HFFc6 (cell line): ENCODE measurements around the gene PLA2G1B. TPM values are rescaled to one million over a fixed set of nuclear protein-coding genes. Genes with fewer than 3 reads are reported as not detected.

Source experiments
- DNase-seq: peaks from one replicate; pipeline ENCODE4 v3.0.0-alpha.2; 2018
- H3K27ac Mint-ChIP-seq: 2 replicates; pipeline ENCODE4 v1.8.0; 2020; ENCODE audit warnings: mild to moderate bottlenecking, mixed read lengths
- H3K27me3 Mint-ChIP-seq: 2 replicates; pipeline ENCODE4 v1.8.0; 2021; ENCODE audit warnings: mild to moderate bottlenecking, moderate library complexity, mixed read lengths; ENCODE audit not compliant: insufficient read depth
- H3K36me3 Mint-ChIP-seq: 2 replicates; pipeline ENCODE4 v1.8.0; 2021; ENCODE audit warnings: low read depth, mixed read lengths
- H3K4me1 Mint-ChIP-seq: 2 replicates; pipeline ENCODE4 v1.8.0; 2020; ENCODE audit warnings: low read depth, mixed read lengths
- H3K4me3 Mint-ChIP-seq: 2 replicates; pipeline ENCODE4 v1.8.0; 2020; ENCODE audit warnings: mild to moderate bottlenecking, moderate library complexity, mixed read lengths
- H3K9me3 Mint-ChIP-seq: 2 replicates; pipeline ENCODE4 v1.8.0; 2020; ENCODE audit warnings: mild to moderate bottlenecking, mixed read lengths
- CTCF ChIP-seq: fragments of 200-600 bp; sonication (generic); IDR thresholded peaks from 2 replicates; pipeline ENCODE4 v1.5.0; 2021; ENCODE audit warnings: antibody characterized with exemption, mild to moderate bottlenecking
- total RNA-seq, 6 experiments: library from RNA; stranded (reverse); fragmentation: NEBNext Ultra II Directional; extraction: Animal tissue kit (Norgen Biotek cat#: 25700); gene quantifications; 2 replicates in 1 of 6; 3 replicates in 5 of 6; pipeline ENCODE4 v1.2.3, GENCODE V29; 2021

PLA2G1B gene
- total RNA-seq, 6 experiments from 2014 or later: not detected

- Mint-ChIP-seq H3K4me1 (peaks cover 6% of the 10 kb centered on the region), H3K27me3 (no peaks in the 10 kb centered on the region), H3K4me3 (peak within 1 kb of the TSS; percentile 91), H3K27ac (peak within 1 kb of the TSS; percentile 75), H3K36me3 (no peaks in the 10 kb centered on the region), H3K9me3 (no peaks in the 10 kb centered on the region)
- peak; percentile 86 for DNase-seq
- peak; percentile 88 for TF ChIP-seq CTCF
Observed at GRCh38 chr12:120301962-120302815, 25.4 kb downstream of the PLA2G1B start, which contains the start of gene SIRT4. TSS of gene SIRT4 (plus strand) at chr12:120302321. CDS start at chr12:120303562, 1,241 bp downstream.

- H3K27me3 Mint-ChIP-seq: peaks cover 6% of the 10 kb centered on the region
Observed at GRCh38 chr12:120292661-120293531, 34.7 kb downstream of the PLA2G1B start, which contains the start of gene RNU4-1. TSS of gene RNU4-1 (minus strand) at chr12:120293237.

GRCh38 chr12:120292411-120292660, 35.2 kb downstream of the PLA2G1B start:
- TF ChIP-seq CTCF: no peak
- no peak for DNase-seq
- H3K27me3 Mint-ChIP-seq: peaks cover 6% of the 10 kb centered on the region

More at GRCh38 chr12:120292661-120293531, 34.7 kb downstream of the PLA2G1B start, which contains the start of gene RNU4-1:
- no peak within 1 kb of the TSS for H3K4me3 Mint-ChIP-seq
- no peak for TF ChIP-seq CTCF
- no peak within 1 kb of the TSS for H3K27ac Mint-ChIP-seq
- H3K4me1 Mint-ChIP-seq: no peaks in the 10 kb centered on the region; the same call in none of the 2 replicates
- H3K9me3 Mint-ChIP-seq: no peaks in the 10 kb centered on the region
- DNase-seq: peak; percentile 98
- no peaks in the 10 kb centered on the region for H3K36me3 Mint-ChIP-seq

GRCh38 chr12:120290609-120291305, 36.8 kb downstream of the PLA2G1B start:
- Mint-ChIP-seq H3K27me3 (peaks cover 6% of the 10 kb centered on the region), H3K4me3 (no peak overlapping the region), H3K36me3 (no peaks in the 10 kb centered on the region), H3K27ac (no peak overlapping the region), H3K4me1 (peaks cover 13% of the 10 kb centered on the region), H3K9me3 (no peaks in the 10 kb centered on the region)
- no peak for TF ChIP-seq CTCF
- no peak for DNase-seq

More at GRCh38 chr12:120292411-120292660, 35.2 kb downstream of the PLA2G1B start:
- Mint-ChIP-seq H3K4me3 (no peak overlapping the region), H3K27ac (no peak overlapping the region), H3K9me3 (no peaks in the 10 kb centered on the region), H3K4me1 (no peaks in the 10 kb centered on the region; the same call in none of the 2 replicates), H3K36me3 (no peaks in the 10 kb centered on the region)

- no peak overlapping the region for H3K27ac Mint-ChIP-seq
- peaks cover 13% of the 10 kb centered on the region for H3K4me1 Mint-ChIP-seq
- peaks cover 6% of the 10 kb centered on the region for H3K27me3 Mint-ChIP-seq
- no peak for TF ChIP-seq CTCF
- H3K4me3 Mint-ChIP-seq: no peak overlapping the region
- DNase-seq: no peak
- H3K9me3 Mint-ChIP-seq: no peaks in the 10 kb centered on the region
- no peaks in the 10 kb centered on the region for H3K36me3 Mint-ChIP-seq
Observed at GRCh38 chr12:120287491-120287890, 40.1 kb downstream of the PLA2G1B start.
